ENCODE results near the gene STK32C. TPM values are rescaled to one million over a fixed set of nuclear protein-coding genes. Genes with fewer than 3 reads are reported as not detected.

Gene STK32C
- total RNA-seq, 1 donor from 2014 or later, result 69.2 TPM

DNA sequence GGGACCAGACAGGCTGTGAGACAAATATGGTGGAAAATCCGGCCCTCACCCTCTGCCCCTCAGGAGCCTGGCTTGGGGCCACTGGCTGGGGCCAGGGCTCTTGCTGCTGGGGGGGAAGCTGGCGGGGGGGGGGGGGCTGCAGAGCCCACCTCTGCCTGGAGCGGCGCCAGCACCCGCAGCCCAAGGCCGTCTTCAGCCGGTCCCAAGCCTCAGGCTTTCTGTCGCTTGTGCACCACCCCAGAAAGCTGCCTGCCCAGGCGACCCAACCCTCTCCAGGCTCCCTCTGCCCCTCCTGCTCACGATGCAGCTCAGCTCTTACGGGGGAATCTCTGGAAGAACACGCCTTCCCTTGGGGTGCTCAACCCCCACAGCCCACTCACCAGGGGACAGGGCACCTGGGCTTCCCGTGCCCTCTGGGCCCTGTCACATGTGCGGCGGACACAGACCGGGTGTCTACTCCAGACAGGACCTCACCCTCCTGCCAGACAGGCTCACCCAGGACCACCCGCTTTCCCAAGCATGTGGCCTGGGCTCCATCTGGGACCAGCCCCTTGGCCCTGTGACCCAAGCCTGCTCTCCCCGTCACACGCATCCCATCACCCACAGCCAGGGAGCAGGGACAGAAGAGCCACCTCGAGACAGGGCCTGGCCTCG is 77.1 kb downstream of the STK32C start:
- H3K4me3 Mint-ChIP-seq (ENCODE audit: unreplicated experiment), result no peak overlapping the region
- no peak for DNase-seq
- peak overlapping the region; percentile 43 for H3K27ac Mint-ChIP-seq (ENCODE audit: unreplicated experiment)
- TF ChIP-seq, protein P1, sequence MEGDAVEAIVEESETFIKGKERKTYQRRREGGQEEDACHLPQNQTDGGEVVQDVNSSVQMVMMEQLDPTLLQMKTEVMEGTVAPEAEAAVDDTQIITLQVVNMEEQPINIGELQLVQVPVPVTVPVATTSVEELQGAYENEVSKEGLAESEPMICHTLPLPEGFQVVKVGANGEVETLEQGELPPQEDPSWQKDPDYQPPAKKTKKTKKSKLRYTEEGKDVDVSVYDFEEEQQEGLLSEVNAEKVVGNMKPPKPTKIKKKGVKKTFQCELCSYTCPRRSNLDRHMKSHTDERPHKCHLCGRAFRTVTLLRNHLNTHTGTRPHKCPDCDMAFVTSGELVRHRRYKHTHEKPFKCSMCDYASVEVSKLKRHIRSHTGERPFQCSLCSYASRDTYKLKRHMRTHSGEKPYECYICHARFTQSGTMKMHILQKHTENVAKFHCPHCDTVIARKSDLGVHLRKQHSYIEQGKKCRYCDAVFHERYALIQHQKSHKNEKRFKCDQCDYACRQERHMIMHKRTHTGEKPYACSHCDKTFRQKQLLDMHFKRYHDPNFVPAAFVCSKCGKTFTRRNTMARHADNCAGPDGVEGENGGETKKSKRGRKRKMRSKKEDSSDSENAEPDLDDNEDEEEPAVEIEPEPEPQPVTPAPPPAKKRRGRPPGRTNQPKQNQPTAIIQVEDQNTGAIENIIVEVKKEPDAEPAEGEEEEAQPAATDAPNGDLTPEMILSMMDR (IDR thresholded peaks at IDR 0.05; ENCODE audit: partially characterized antibody, unreplicated experiment), result no peak
- peaks cover 16% of the 10 kb centered on the region for H3K4me1 Mint-ChIP-seq (ENCODE audit: low read depth, unreplicated experiment)
- peaks cover 19% of the 10 kb centered on the region for H3K9me3 Mint-ChIP-seq (ENCODE audit: unreplicated experiment)
- H3K27me3 Mint-ChIP-seq (ENCODE audit: unreplicated experiment), result peaks cover 19% of the 10 kb centered on the region
- peaks cover 6% of the 10 kb centered on the region for H3K36me3 Mint-ChIP-seq (ENCODE audit: unreplicated experiment)

DNA sequence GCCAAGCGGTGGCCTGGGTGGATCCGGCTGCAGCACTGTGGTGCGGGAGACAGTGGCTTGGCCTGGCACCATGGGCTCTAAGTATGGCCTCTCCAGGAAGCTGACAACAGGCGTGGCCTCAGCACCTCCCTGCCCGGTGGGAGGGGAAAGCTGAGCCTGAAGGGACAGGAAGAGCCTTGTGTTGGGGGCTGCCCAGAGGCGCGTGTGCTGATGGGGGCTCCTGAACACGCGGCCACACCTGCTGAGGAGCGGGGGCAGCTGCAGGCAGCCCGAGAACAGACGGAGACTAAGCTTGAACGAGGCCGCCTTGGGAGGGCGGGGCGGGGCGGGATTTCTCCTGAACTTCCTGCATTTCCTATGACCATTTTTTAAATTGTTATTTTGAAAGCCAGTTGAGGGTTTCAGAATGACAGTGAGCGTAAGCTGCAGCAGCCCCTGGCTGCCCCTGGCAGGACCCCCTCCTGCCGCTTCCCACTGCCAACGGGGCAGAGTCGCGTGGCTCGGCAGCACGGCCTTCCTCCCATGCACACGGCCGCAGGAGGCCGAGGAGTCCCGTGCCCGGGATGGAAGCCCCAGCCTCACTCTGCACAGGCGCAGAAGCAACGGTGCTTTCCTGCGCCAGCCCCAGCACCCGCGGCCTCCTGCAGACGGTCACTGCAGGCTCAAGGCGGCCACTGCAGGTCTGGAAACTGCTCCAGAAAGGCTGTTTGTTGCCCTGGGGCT is 77.8 kb downstream of the STK32C start:
- DNase-seq, result no peak
- peaks cover 19% of the 10 kb centered on the region for H3K27me3 Mint-ChIP-seq (ENCODE audit: unreplicated experiment)
- H3K4me3 Mint-ChIP-seq (ENCODE audit: unreplicated experiment), result no peak overlapping the region
- H3K4me1 Mint-ChIP-seq (ENCODE audit: low read depth, unreplicated experiment), result peaks cover 16% of the 10 kb centered on the region
- H3K9me3 Mint-ChIP-seq (ENCODE audit: unreplicated experiment), result peaks cover 19% of the 10 kb centered on the region
- H3K27ac Mint-ChIP-seq (ENCODE audit: unreplicated experiment), result no peak overlapping the region
- TF ChIP-seq, protein P1 (IDR thresholded peaks at IDR 0.05; ENCODE audit: partially characterized antibody, unreplicated experiment), result no peak
- H3K36me3 Mint-ChIP-seq (ENCODE audit: unreplicated experiment), result peaks cover 6% of the 10 kb centered on the region

DNA sequence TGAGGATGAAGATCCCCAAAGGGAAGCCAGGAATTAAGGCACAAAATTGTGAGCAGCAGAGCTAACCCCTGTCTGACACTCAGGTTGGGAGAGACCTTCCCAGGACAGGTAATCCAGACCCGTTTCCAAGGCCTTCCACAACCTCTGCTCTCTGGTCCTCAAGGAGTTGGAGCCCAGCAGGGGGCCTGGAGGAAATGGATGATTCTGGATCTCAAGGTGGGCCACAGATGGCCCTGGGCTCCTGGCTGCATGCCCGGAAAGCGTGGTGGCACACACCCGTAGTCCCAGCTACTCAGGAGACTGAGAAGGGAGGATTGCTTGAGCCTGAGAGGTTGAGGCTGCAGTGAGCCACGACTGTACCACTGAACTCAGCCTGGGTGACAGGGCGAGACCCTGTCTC is 78.7 kb downstream of the STK32C start:
- Mint-ChIP-seq H3K4me1 (ENCODE audit: low read depth, unreplicated experiment) (peaks cover 16% of the 10 kb centered on the region), H3K9me3 (ENCODE audit: unreplicated experiment) (peaks cover 21% of the 10 kb centered on the region), H3K36me3 (ENCODE audit: unreplicated experiment) (peaks cover 6% of the 10 kb centered on the region), H3K27me3 (ENCODE audit: unreplicated experiment) (peaks cover 19% of the 10 kb centered on the region), H3K4me3 (ENCODE audit: unreplicated experiment) (no peak overlapping the region), H3K27ac (ENCODE audit: unreplicated experiment) (no peak overlapping the region)
- no peak for DNase-seq
- TF ChIP-seq, protein P1 (IDR thresholded peaks at IDR 0.05; ENCODE audit: partially characterized antibody, unreplicated experiment), result no peak

DNA sequence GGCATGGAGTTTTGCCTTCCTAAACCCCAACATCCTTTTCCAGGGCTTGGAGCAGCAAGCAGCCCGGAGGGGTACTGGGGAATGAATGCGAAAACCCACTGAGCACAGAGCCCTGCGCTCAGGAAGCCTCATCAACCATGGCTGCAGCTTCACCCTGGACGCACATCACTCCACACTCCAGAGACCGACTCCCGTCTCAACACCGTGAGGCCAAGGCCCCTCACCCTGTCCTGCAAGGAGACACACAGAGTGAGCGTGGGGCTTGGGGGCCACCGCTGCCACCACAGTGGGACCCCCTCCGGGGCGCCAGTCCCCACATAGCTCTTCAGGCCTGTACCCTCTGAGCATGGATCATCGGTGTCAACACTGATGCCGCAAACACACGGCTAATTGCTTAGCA is 79.1 kb downstream of the STK32C start:
- peaks cover 6% of the 10 kb centered on the region for H3K36me3 Mint-ChIP-seq (ENCODE audit: unreplicated experiment)
- no peak overlapping the region for H3K27ac Mint-ChIP-seq (ENCODE audit: unreplicated experiment)
- peaks cover 17% of the 10 kb centered on the region for H3K27me3 Mint-ChIP-seq (ENCODE audit: unreplicated experiment)
- H3K4me3 Mint-ChIP-seq (ENCODE audit: unreplicated experiment), result no peak overlapping the region
- H3K4me1 Mint-ChIP-seq (ENCODE audit: low read depth, unreplicated experiment), result peaks cover 17% of the 10 kb centered on the region
- DNase-seq, result no peak
- TF ChIP-seq, protein P1 (IDR thresholded peaks at IDR 0.05; ENCODE audit: partially characterized antibody, unreplicated experiment), result no peak
- peaks cover 21% of the 10 kb centered on the region for H3K9me3 Mint-ChIP-seq (ENCODE audit: unreplicated experiment)

DNA sequence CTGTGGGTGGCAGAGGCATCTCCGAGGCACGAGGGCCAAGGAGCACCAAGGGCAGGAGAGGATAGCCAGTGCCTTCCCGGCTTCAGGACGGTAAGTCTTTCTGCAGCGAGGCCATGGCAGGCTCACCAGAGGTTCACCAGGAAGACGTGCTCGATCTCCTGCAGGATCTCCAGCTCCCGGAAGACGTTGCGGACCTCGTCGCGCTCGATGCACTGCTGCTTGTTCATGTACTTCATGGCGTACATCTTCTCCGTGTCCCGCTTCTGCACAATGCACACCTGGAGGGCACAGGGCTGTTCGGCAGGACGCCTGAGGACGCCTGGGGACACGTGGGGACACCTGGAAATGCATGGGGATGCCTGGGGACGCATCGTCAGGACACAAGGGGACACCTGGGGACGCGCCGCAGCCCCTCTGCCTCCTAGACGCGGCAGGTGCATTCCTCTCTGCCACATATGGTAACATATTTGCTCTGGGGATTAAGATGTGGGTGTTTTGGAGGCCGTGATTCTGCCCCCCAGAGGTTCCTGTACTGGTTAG is 79.8 kb downstream of the STK32C start:
- Mint-ChIP-seq H3K27me3 (ENCODE audit: unreplicated experiment) (peaks cover 17% of the 10 kb centered on the region), H3K4me3 (ENCODE audit: unreplicated experiment) (no peak overlapping the region), H3K27ac (ENCODE audit: unreplicated experiment) (no peak overlapping the region), H3K36me3 (ENCODE audit: unreplicated experiment) (peaks cover 6% of the 10 kb centered on the region), H3K9me3 (ENCODE audit: unreplicated experiment) (peaks cover 21% of the 10 kb centered on the region), H3K4me1 (ENCODE audit: low read depth, unreplicated experiment) (peaks cover 17% of the 10 kb centered on the region)
- DNase-seq, result no peak
- TF ChIP-seq, protein P1 (IDR thresholded peaks at IDR 0.05; ENCODE audit: partially characterized antibody, unreplicated experiment), result no peak

Measured in glutamatergic neuron (in vitro differentiated cells).